SJCRH30 (cell line): ENCODE results near the gene PRCP. TPM values are rescaled to one million over a fixed set of nuclear protein-coding genes. Genes with fewer than 3 reads are reported as not detected.
"Not testable (repeated sequence)": the region's sequence is repeated elsewhere in the genome, so short reads cannot be mapped to it uniquely, and the experiment has no call there.

Source experiments
- DNase-seq, 2 experiments: peaks; one replicate each; pipeline ENCODE4 v3.0.0-alpha.2; 2015 to 2020
- H3K27ac ChIP-seq: fragments of 250-450 bp; sonication (Bioruptor Pico); 2 replicates; pipeline ENCODE4 v1.5.1; 2020; ENCODE audit warnings: mild to moderate bottlenecking, moderate library complexity
- H3K27me3 ChIP-seq: fragments of 250-450 bp; sonication (Bioruptor Pico); 2 replicates; pipeline ENCODE4 v1.5.1; 2020; ENCODE audit warnings: mild to moderate bottlenecking, moderate library complexity
- H3K36me3 ChIP-seq: fragments of 250-450 bp; sonication (Bioruptor Pico); 2 replicates; pipeline ENCODE4 v1.5.1; 2020; ENCODE audit warnings: mild to moderate bottlenecking, moderate library complexity
- H3K4me1 ChIP-seq: fragments of 250-450 bp; sonication (Bioruptor Pico); 2 replicates; pipeline ENCODE4 v1.5.1; 2020; ENCODE audit warnings: mild to moderate bottlenecking, moderate library complexity
- H3K4me3 ChIP-seq: fragments of 250-450 bp; sonication (Bioruptor Pico); 2 replicates; pipeline ENCODE4 v1.5.1; 2020; ENCODE audit warnings: mild to moderate bottlenecking, moderate library complexity
- H3K9me3 ChIP-seq: fragments of 250-450 bp; sonication (Bioruptor Pico); replicated peaks from 2 replicates; pipeline ENCODE4 v1.5.1; 2020; ENCODE audit warnings: mild to moderate bottlenecking, moderate library complexity
- total RNA-seq: library from RNA; depleted of rRNA; stranded (reverse); fragments of >200 nt; shearing (Covaris generic); gene quantifications from 2 replicates; pipeline ENCODE4 v1.2.3, GENCODE V29; 2014; rRNA removed

PRCP gene
- 65.8 and 72.1 TPM in 2 replicates for total RNA-seq

DNA sequence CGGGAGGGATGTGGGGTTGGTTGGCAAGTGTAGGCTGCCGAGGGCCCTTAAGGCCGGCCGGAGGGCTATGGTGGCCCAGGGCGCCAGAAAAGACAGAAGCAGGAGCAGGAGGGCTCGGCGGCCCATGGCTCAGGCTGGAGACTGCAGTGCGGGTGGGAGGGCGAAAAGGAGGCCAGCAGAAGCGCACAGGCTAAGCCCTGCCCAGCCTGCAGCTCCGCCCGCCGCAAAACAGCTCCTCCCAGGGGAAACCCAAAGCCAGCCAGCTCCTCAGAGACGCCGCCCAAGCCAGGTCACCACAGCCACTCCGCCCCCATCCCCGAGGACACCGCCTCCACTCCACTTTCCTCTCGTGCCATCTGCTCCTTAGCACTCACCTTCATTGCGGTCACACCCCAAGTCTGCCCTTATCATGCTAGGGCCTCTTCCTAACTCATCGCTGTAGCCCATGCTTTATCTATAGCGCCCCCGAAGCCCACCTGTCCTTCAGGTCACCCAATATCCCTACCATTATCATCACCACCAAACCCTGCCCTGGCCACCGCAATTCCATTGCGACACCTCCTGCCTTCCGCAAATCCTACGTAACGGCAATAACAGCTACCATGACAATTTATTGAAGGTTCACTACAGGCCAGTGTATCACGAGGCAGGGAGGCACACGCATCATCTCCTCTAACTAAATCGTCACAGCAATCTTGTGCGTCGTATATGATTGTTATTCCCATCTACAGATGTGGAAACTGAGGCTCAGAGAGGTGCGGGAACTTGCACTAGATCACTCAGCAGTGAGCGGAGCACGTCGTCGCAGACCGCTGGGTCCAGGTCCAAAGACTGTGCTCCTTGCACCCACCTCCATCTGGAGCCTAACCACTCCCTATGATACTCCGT, at the start of gene PRCP:
Gene PRCP (minus strand): TSS at position 154 of the 888 bp plus-strand sequence. CDS start 28 bp downstream, at position 126.
- Histone ChIP-seq H3K4me1 (peaks cover 8% of the 10 kb centered on the region), H3K36me3 (no peaks in the 10 kb centered on the region), H3K4me3 (peak within 1 kb of the TSS; percentile 82), H3K9me3 (no peaks in the 10 kb centered on the region), H3K27me3 (no peaks in the 10 kb centered on the region), H3K27ac (peak within 1 kb of the TSS; percentile 77)
- DNase-seq, result peak; percentile 96 to 97

DNA sequence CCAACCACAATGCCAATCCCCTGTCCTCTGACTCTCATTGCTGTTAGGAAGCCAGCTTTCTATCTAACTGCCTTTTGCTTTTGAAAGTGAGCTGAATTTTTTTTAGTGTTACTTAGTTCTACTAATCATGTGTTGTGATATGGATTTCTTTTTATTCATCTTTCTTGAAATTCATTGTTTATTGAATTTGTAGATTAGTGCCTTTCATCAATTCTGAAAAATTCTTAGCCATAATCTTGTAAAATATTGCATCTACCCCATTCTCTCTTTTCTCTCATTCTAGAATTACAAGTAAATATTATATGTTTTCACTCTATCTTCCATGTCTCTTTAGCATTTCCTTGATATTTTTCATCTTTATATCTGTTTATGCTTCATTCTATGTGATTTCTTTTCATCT, 49.1 kb upstream of the PRCP start:
- peaks cover 5% of the 10 kb centered on the region; the same call in 1 of the 2 replicates for H3K9me3 ChIP-seq
- no peaks in the 10 kb centered on the region for H3K4me1 ChIP-seq
- no peaks in the 10 kb centered on the region for H3K36me3 ChIP-seq
- no peaks in the 10 kb centered on the region for H3K27me3 ChIP-seq
- no peak overlapping the region for H3K27ac ChIP-seq
- DNase-seq, result no peak
- no peak overlapping the region for H3K4me3 ChIP-seq

DNA sequence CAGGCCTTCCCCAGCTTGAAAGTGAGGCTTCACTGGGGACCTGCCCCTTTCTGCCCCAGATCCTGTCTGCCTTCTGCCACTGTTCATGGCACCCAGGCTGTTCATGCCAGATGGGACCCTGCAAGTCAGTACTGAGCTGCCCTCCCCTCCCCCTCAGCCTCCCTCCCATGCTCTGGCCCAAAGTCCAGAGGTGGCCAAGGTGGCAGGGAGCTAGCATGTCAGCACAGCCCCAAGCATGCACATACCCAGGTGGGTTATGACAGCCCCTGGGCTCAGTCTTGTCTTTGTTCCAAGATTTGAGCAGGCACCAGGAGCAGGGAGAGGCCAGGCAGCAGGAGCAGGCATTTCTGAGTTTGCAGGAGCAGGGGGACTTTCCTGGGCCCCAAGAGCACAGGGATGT, 45.5 kb upstream of the PRCP start:
- no peak for DNase-seq

DNA sequence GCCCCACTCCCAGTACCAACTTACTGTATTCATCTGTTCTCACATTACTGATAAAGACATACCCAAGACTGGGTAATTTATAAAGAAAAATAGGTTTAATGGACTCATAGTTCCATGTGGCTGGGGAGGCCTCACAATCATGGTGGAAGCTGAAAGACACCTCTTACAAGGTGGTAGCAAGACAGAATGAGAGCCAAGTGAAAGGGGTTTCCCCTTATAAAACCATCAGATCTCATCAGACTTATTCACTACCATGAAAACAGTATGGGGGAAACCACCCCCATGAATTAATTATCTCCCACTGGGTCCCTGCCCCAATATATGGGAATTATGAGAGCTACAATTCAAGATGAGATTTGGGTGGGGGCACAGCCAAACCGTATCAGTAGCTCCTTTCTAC, 44.8 kb upstream of the PRCP start:
- not testable (repeated sequence) for H3K4me3 ChIP-seq, H3K27ac ChIP-seq, H3K4me1 ChIP-seq, H3K9me3 ChIP-seq, H3K27me3 ChIP-seq, DNase-seq, H3K36me3 ChIP-seq

More for the DNA sequence above, 45.5 kb upstream of the PRCP start:
- Histone ChIP-seq H3K27me3 (no peaks in the 10 kb centered on the region), H3K36me3 (no peaks in the 10 kb centered on the region), H3K27ac (no peak overlapping the region), H3K4me1 (no peaks in the 10 kb centered on the region), H3K9me3 (no peaks in the 10 kb centered on the region), H3K4me3 (no peak overlapping the region)

DNA sequence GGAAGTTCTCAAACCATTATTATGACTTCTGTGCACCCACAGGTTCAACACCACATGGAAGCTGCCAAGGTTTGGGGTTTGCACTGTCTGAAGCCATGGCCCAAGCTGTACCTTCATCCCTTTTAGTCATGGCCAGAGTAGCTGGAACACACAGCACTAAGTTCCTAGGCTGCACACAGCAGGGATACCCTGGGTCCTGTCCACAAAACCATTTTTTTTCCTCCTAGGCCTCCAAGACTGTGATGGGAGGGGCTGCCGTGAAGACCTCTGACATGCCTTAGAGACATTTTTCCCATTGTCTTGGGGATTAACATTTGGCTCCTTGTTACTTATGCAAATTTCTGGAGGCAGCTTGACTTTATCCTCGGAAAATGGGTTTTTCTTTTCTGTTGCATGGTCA, 44.0 kb upstream of the PRCP start:
- H3K4me3 ChIP-seq, result no peak overlapping the region
- no peak overlapping the region for H3K27ac ChIP-seq
- H3K4me1 ChIP-seq, result no peaks in the 10 kb centered on the region
- no peaks in the 10 kb centered on the region for H3K36me3 ChIP-seq
- H3K27me3 ChIP-seq, result no peaks in the 10 kb centered on the region
- H3K9me3 ChIP-seq, result no peaks in the 10 kb centered on the region
- DNase-seq, result no peak

DNA sequence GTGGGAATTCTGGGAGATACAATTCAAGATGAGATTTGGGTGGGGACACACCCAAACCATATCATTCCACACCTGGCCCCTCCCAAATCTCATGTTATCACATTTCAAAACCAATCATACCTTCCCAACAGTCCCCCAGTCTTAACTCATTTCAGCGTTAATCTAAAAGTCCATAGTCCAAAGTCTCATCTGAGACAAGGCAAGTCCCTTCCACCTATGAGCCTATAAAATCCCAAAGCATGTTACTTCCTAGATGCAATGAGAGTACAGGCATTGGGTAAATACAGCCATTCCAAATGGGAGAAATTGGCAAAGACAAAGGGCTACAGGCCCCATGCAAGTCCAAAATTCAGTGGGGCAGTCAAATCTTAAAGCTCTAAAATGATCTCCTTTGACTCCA, 43.2 kb upstream of the PRCP start:
- not testable (repeated sequence) for H3K4me3 ChIP-seq, H3K9me3 ChIP-seq, H3K36me3 ChIP-seq, H3K4me1 ChIP-seq, H3K27ac ChIP-seq, H3K27me3 ChIP-seq, DNase-seq

DNA sequence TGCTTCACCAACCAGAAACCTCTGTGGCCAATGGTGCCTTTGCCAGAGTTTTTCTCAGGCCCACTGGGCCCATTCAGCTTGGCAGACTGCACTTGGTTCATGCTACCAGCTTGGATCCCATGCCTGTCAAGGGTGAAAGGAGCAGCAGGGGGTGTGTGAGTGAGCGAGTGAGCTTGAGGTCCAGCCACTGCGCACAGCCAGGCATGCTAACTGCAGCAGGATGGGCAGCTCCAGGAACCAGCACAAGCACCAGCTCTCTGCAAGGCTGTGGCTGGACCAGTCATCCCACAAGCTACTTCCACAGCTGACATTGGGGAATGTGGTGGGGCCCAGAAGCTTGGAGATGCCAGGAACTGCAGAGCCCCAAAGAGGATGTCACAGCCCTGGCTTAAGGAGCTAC, 42.1 kb upstream of the PRCP start:
- H3K4me1 ChIP-seq, result no peaks in the 10 kb centered on the region
- no peak overlapping the region for H3K4me3 ChIP-seq
- no peaks in the 10 kb centered on the region for H3K36me3 ChIP-seq
- H3K27me3 ChIP-seq, result no peaks in the 10 kb centered on the region
- no peak for DNase-seq
- H3K9me3 ChIP-seq, result no peaks in the 10 kb centered on the region
- no peak overlapping the region for H3K27ac ChIP-seq

DNA sequence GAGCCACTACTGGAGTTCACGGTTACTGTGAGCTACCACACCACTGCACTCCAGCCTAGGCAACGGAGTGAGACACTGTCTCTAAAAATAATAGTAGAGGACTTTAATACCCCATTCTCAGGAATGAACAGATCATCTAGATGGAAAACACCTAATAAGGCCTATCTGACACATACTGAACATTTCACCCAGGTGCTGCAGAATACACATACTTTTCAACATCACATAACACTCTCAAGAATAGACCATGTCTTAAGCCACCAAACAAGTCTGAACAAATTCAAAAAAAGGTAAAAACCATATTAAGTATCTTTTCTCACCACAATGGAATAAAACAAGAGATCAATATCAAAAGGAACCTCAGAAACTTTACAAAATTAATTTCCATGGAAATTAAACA, 39.2 kb upstream of the PRCP start:
- H3K4me3 ChIP-seq, result no peak overlapping the region

DNA sequence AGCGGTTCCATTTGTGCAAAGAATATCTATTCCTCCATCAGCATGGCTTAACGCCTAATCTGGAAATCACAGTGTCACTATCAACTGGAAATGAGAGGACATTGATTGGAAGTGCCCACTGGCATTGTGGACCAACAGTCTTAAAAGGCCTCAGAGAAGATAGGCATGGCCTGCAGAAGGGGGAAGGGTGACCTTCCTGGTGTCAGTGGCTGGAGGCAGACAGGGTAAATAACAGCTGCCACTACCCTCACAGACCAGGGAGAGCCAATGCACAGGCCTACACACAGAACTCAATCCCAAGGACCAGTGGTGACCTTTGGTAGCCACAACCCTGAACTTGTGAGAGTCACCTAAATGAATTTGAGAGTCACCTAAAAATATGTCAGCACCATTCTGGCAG, 37.3 kb upstream of the PRCP start:
- Histone ChIP-seq H3K27me3 (no peaks in the 10 kb centered on the region), H3K4me1 (no peaks in the 10 kb centered on the region), H3K36me3 (peaks cover 17% of the 10 kb centered on the region), H3K27ac (no peak overlapping the region), H3K4me3 (no peak overlapping the region), H3K9me3 (no peaks in the 10 kb centered on the region)
- DNase-seq, result no peak

More for the DNA sequence above, 39.2 kb upstream of the PRCP start:
- H3K36me3 ChIP-seq, result no peaks in the 10 kb centered on the region; the same call in 1 of the 2 replicates
- no peaks in the 10 kb centered on the region for H3K4me1 ChIP-seq
- DNase-seq, result no peak
- no peaks in the 10 kb centered on the region for H3K9me3 ChIP-seq
- H3K27me3 ChIP-seq, result no peaks in the 10 kb centered on the region
- no peak overlapping the region for H3K27ac ChIP-seq

DNA sequence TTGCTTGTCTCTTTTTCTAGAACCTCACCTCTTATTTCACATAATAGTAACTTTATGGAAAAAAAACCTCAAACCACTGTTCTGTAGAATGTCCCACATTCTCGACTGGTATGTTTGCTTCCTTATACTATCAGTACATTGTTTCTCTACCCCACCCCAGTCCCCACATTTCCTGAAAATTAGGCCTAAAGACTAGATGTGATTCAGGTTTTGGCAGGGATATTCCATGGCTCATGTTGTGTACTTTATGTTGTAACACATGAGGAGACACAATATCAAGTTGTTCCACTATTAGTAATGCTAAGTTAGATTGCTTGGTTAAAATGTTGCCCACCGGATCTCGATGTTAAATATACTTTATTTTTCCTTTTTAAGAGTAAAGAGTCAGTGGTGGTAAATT, 36.0 kb upstream of the PRCP start:
- H3K27ac ChIP-seq, result no peak overlapping the region
- peaks cover 27% of the 10 kb centered on the region for H3K36me3 ChIP-seq
- H3K4me3 ChIP-seq, result no peak overlapping the region
- H3K9me3 ChIP-seq, result no peaks in the 10 kb centered on the region
- DNase-seq, result no peak
- H3K27me3 ChIP-seq, result no peaks in the 10 kb centered on the region
- no peaks in the 10 kb centered on the region for H3K4me1 ChIP-seq

DNA sequence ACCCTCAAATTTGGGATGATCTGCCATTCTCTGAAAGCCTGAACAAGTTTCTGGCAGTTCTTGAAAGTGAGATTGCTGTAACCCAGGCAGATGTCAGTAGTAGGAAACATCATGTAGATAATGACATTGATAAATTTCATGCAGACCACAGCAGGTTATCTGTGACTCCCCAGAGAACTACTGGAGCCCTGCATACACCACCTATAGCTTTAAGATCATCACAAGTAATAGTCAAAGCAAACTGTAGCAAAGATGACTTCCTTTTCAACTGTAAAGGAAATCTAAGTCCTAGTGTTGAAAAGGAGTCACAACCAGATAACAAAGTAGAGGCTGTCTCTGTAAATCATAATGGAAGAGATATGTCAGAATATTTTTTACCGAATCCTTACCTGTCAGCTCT, 32.3 kb upstream of the PRCP start:
- H3K4me3 ChIP-seq, result no peak overlapping the region
- peaks cover 54% of the 10 kb centered on the region for H3K36me3 ChIP-seq
- no peaks in the 10 kb centered on the region for H3K9me3 ChIP-seq
- no peak for DNase-seq
- no peak overlapping the region for H3K27ac ChIP-seq
- no peaks in the 10 kb centered on the region for H3K4me1 ChIP-seq
- no peaks in the 10 kb centered on the region for H3K27me3 ChIP-seq

DNA sequence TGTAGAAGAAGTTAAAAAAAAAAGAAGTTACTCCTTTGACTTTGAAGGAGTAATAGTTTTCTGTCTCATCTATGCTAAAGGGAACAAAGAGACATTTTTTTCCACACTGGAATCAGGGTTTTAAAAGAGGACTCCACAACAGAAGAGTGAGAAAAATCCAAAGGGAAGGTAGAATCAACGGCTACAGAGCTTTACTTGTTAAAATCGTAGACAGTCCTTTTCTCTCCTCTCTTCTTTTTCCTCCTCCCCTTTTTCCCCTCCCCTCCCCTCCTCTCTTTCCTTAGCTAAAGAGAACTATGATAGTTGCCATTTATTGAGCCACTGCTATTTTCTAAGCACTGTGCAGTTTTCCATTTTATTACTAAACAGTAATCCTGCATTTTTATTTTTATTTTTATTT, 30.5 kb upstream of the PRCP start:
- no peaks in the 10 kb centered on the region for H3K27me3 ChIP-seq
- H3K36me3 ChIP-seq, result peaks cover 61% of the 10 kb centered on the region
- no peak for DNase-seq
- H3K9me3 ChIP-seq, result no peaks in the 10 kb centered on the region
- H3K4me3 ChIP-seq, result no peak overlapping the region
- H3K27ac ChIP-seq, result no peak overlapping the region
- H3K4me1 ChIP-seq, result no peaks in the 10 kb centered on the region

DNA sequence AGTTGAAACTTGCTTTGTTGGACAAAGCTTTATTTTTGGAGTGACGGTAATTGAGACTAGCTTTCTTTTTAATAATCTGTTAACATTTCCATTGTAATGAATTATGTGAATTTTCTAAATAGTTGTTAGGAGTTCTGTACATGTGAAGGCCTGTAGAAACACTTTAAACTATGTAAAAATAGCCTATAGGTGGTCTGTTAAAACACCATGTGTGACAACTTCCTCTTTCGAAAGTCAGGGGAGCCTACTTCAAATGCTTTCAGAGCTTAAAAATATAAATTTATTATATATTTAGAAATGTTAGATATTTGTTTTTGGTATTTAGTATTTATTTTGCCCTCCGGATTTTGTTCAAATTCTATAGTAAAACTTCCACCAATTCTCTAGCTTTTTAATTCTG, 30.0 kb upstream of the PRCP start:
- no peak overlapping the region for H3K4me3 ChIP-seq
- peaks cover 61% of the 10 kb centered on the region for H3K36me3 ChIP-seq
- H3K4me1 ChIP-seq, result no peaks in the 10 kb centered on the region
- H3K27ac ChIP-seq, result no peak overlapping the region
- DNase-seq, result no peak
- H3K9me3 ChIP-seq, result no peaks in the 10 kb centered on the region
- no peaks in the 10 kb centered on the region for H3K27me3 ChIP-seq

DNA sequence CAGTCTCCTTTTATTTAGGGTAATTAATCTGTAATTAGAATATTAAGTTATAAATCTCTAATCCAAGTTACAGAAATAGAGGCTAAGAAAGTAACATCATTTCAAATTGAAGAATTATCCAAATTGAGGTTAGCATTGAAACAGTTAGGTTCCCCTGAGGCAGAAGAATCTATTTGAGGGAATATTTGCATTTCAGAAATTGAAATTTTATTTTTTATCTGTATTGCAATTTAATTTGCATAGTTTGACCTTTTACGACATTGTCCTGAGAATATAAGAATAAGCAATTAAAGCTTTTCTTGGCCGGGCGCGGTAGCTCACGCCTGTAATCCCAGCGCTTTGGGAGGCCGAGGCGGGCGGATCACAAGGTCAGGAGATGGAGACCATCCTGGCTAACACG, 28.9 kb upstream of the PRCP start:
- no peaks in the 10 kb centered on the region for H3K9me3 ChIP-seq
- DNase-seq, result no peak
- H3K36me3 ChIP-seq, result peaks cover 65% of the 10 kb centered on the region
- no peak overlapping the region for H3K4me3 ChIP-seq
- H3K27ac ChIP-seq, result no peak overlapping the region
- no peaks in the 10 kb centered on the region for H3K4me1 ChIP-seq
- no peaks in the 10 kb centered on the region for H3K27me3 ChIP-seq

DNA sequence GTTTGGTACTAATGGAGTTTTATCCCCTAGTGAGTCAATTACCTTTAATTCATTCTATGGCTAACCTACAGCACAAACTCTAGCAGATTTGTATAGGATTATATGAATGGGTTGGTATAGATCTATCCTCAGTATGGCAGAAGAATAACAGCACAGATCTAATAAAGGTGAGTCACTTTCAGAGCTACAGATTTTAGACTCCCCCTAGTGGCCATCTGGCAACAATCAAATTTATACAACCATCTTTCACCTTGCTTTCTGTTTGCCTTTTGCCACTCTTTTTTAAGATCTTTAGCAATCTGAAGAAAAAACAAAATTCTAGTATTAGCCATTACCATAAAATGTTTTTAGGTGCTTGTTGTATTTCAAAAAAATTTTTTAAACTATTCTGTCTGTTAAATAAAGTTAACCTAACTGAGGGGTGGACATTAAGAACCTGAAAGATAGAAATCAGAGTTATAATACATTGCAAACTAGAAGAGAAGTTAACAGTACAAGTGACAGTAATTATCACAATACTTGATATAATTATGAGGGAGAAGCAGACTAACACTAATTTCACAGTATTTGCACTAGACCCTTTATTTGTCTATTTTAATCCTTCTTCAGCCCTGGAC, 27.1 kb upstream of the PRCP start:
- Histone ChIP-seq H3K27ac (no peak overlapping the region), H3K4me3 (no peak overlapping the region), H3K27me3 (no peaks in the 10 kb centered on the region), H3K36me3 (peaks cover 59% of the 10 kb centered on the region), H3K9me3 (no peaks in the 10 kb centered on the region), H3K4me1 (no peaks in the 10 kb centered on the region)
- DNase-seq, result peak; percentile 40 to 81
